Panc1 (cell line): Measurements from ENCODE around the gene SMYD2.

Source experiments
- POLR2AphosphoS5 ChIP-seq: IDR thresholded peaks from 2 replicates; pipeline ENCODE4 v1.6.1; 2012; ENCODE audit warnings: mild to moderate bottlenecking, low read depth, low read length, moderate library complexity
- TF ChIP-seq, protein P1 (sequence below), 2 experiments: IDR thresholded peaks; 2 replicates each; pipeline ENCODE4 v1.6.1; 2011 to 2012; ENCODE audit warnings: low read depth in 2 of 2, control low read depth in 1 of 2, low read length in 1 of 2, mild to moderate bottlenecking in 1 of 2, moderate library complexity in 1 of 2; ENCODE audit not compliant: insufficient read depth in 1 of 2
- TF ChIP-seq, protein P2 (sequence below): fragments of 450-650 bp; IDR thresholded peaks from 2 replicates; pipeline ENCODE4 v1.5.1; 2017; ENCODE audit warnings: mild to moderate bottlenecking

- TF ChIP-seq, protein P1, sequence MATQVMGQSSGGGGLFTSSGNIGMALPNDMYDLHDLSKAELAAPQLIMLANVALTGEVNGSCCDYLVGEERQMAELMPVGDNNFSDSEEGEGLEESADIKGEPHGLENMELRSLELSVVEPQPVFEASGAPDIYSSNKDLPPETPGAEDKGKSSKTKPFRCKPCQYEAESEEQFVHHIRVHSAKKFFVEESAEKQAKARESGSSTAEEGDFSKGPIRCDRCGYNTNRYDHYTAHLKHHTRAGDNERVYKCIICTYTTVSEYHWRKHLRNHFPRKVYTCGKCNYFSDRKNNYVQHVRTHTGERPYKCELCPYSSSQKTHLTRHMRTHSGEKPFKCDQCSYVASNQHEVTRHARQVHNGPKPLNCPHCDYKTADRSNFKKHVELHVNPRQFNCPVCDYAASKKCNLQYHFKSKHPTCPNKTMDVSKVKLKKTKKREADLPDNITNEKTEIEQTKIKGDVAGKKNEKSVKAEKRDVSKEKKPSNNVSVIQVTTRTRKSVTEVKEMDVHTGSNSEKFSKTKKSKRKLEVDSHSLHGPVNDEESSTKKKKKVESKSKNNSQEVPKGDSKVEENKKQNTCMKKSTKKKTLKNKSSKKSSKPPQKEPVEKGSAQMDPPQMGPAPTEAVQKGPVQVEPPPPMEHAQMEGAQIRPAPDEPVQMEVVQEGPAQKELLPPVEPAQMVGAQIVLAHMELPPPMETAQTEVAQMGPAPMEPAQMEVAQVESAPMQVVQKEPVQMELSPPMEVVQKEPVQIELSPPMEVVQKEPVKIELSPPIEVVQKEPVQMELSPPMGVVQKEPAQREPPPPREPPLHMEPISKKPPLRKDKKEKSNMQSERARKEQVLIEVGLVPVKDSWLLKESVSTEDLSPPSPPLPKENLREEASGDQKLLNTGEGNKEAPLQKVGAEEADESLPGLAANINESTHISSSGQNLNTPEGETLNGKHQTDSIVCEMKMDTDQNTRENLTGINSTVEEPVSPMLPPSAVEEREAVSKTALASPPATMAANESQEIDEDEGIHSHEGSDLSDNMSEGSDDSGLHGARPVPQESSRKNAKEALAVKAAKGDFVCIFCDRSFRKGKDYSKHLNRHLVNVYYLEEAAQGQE (IDR thresholded peaks at IDR 0.05; ENCODE audit: insufficient read depth in 1 of 2, low read depth in 2 of 2, low read length in 1 of 2) = no peak
- no peak for TF ChIP-seq POLR2AphosphoS5
- TF ChIP-seq, protein P2, sequence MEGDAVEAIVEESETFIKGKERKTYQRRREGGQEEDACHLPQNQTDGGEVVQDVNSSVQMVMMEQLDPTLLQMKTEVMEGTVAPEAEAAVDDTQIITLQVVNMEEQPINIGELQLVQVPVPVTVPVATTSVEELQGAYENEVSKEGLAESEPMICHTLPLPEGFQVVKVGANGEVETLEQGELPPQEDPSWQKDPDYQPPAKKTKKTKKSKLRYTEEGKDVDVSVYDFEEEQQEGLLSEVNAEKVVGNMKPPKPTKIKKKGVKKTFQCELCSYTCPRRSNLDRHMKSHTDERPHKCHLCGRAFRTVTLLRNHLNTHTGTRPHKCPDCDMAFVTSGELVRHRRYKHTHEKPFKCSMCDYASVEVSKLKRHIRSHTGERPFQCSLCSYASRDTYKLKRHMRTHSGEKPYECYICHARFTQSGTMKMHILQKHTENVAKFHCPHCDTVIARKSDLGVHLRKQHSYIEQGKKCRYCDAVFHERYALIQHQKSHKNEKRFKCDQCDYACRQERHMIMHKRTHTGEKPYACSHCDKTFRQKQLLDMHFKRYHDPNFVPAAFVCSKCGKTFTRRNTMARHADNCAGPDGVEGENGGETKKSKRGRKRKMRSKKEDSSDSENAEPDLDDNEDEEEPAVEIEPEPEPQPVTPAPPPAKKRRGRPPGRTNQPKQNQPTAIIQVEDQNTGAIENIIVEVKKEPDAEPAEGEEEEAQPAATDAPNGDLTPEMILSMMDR = no peak
These were observed 15.0 kb downstream of the SMYD2 start for GRCh38 chr1:214295934-214296333.
